ENCODE measurements around the gene CEP128.

- TF ChIP-seq SP1 (IDR thresholded peaks at IDR 0.05; ENCODE audit: low read depth), result no peak
- no peak for TF ChIP-seq POLR2AphosphoS5 (IDR thresholded peaks at IDR 0.05; ENCODE audit: low read depth, low read length)
- no peak for TF ChIP-seq CTCF (IDR thresholded peaks at IDR 0.05 in 2 of 3, conservative IDR thresholded peaks at IDR 0.05 in 1 of 3; ENCODE audit: borderline replicate concordance in 1 of 3, insufficient read depth in 1 of 3, low read depth in 2 of 3, low read length in 2 of 3)
- no peak for TF ChIP-seq JUND (IDR thresholded peaks at IDR 0.05)
- no peak for TF ChIP-seq TCF7L2 (IDR thresholded peaks at IDR 0.05; ENCODE audit: borderline replicate concordance, extremely low read depth, insufficient read depth, insufficient read length)
- TF ChIP-seq CEBPB (IDR thresholded peaks at IDR 0.05; ENCODE audit: low read depth), result no peak
- TF ChIP-seq MAX (IDR thresholded peaks at IDR 0.05), result no peak
- no peak for TF ChIP-seq POLR2A (IDR thresholded peaks at IDR 0.05; ENCODE audit: borderline replicate concordance, extremely low read depth, insufficient read depth, insufficient read length)
- no peak for TF ChIP-seq REST (IDR thresholded peaks at IDR 0.05; ENCODE audit: low read depth)
- no peak for TF ChIP-seq EGR1 (IDR thresholded peaks at IDR 0.05; ENCODE audit: low read depth)
- no peak for TF ChIP-seq ZNF274 (IDR thresholded peaks at IDR 0.05; ENCODE audit: low read depth, low read length)
- TF ChIP-seq EZH2 (IDR thresholded peaks at IDR 0.05), result no peak
Observed at GRCh38 chr14:80787876-80788275, 153.7 kb downstream of the CEP128 start.

Measured in HCT116 (cell line).